ENCODE results near the gene TIRAP. TPM values are rescaled to one million over a fixed set of nuclear protein-coding genes. Genes with fewer than 3 reads are reported as not detected.
A peak's percentile ranks its signal among the peaks of the same experiment; 100 is the strongest.

The TIRAP gene
- total RNA-seq, 4 donors from 2014 or later = 3.9 to 8.8 (median 7.3) TPM

GRCh38 chr11:126318574-126319373 lies 35.9 kb downstream of the TIRAP start:
- Histone ChIP-seq H3K4me3 (peak overlapping the region in 3 of 4 donors; percentile 5 to 44 (median 17)), H3K36me3 (peaks cover 0 to 21% (median 0%) of the 10 kb centered on the region in 3 donors), H3K27ac (peak overlapping the region; percentile 26 to 90 (median 80)), H3K4me1 (peaks cover 18 to 33% (median 23%) of the 10 kb centered on the region in 3 donors), H3K27me3 (no peaks in the 10 kb centered on the region), H3K9me3 (no peaks in the 10 kb centered on the region)
- intact Hi-C loops (cut with DNase I) = no loop called here
- TF ChIP-seq CTCF (IDR thresholded peaks at IDR 0.05) = no peak
- no peak for TF ChIP-seq POLR2A (IDR thresholded peaks at IDR 0.05)
- DNase-seq = no peak
- 28 to 35% methylated on average over 4 to 5 of the region's 9 CpGs for WGBS, 2 donors

DNA sequence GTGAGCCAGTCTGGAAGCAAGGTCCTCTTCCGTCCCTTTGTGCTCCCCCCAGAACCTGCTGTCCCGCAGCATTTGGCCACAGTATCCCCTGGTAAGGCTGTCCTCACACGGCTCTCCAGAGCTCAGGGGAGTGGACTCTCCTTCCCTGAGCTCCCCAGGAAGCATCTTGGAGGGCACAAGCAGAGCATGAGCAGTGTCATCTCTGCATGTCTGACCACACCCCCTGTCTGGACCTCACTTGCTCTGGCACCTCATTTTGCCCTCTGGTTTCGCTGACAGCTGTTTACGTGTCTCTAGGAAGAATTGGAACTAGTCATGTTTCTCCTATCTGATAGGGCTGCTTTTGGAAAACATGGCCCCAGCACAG lies 36.5 kb downstream of the TIRAP start:
- Histone ChIP-seq H3K4me1 (peaks cover 18 to 33% (median 23%) of the 10 kb centered on the region in 3 donors), H3K27me3 (no peaks in the 10 kb centered on the region), H3K9me3 (no peaks in the 10 kb centered on the region), H3K36me3 (peaks cover 0 to 17% (median 0%) of the 10 kb centered on the region in 3 donors), H3K27ac (peak overlapping the region; percentile 26 to 90 (median 80)), H3K4me3 (no peak overlapping the region)
- no peak for DNase-seq
- 59 to 70% methylated on average over 5 of the region's 5 CpGs for WGBS, 2 donors
- TF ChIP-seq POLR2A (IDR thresholded peaks at IDR 0.05) = no peak
- no peak for TF ChIP-seq CTCF (IDR thresholded peaks at IDR 0.05)
- intact Hi-C loops (cut with DNase I) = no loop called here

- TF ChIP-seq POLR2A (IDR thresholded peaks at IDR 0.05) = no peak
- TF ChIP-seq CTCF (IDR thresholded peaks at IDR 0.05) = no peak
- H3K9me3 ChIP-seq = no peaks in the 10 kb centered on the region
- WGBS, 2 donors = 90 to 98% methylated on average over 2 to 3 of the region's 3 CpGs
- H3K27ac ChIP-seq = no peak overlapping the region
- H3K36me3 ChIP-seq = peaks cover 0 to 5% (median 0%) of the 10 kb centered on the region in 3 donors
- DNase-seq = no peak
- intact Hi-C loops (cut with DNase I) = no loop called here
- peaks cover 13 to 24% (median 16%) of the 10 kb centered on the region in 3 donors for H3K4me1 ChIP-seq
- no peaks in the 10 kb centered on the region for H3K27me3 ChIP-seq
- H3K4me3 ChIP-seq = no peak overlapping the region
Measured at GRCh38 chr11:126322996-126323395, 40.1 kb downstream of the TIRAP start.

GRCh38 chr11:126327281-126328000 lies 44.5 kb downstream of the TIRAP start:
- TF ChIP-seq CTCF (IDR thresholded peaks at IDR 0.05) (no peak), POLR2A (IDR thresholded peaks at IDR 0.05) (no peak)
- WGBS, 2 donors = 89% methylated on average over 15 to 17 of the region's 17 CpGs
- H3K4me3 ChIP-seq = no peak overlapping the region
- no peak overlapping the region for H3K27ac ChIP-seq
- intact Hi-C loops (cut with DNase I) = no loop called here
- peaks cover 9 to 42% (median 21%) of the 10 kb centered on the region in 3 donors for H3K4me1 ChIP-seq
- H3K9me3 ChIP-seq = no peaks in the 10 kb centered on the region
- H3K36me3 ChIP-seq = peaks cover 0 to 19% (median 4%) of the 10 kb centered on the region in 3 donors
- no peak for DNase-seq
- no peaks in the 10 kb centered on the region for H3K27me3 ChIP-seq

DNA sequence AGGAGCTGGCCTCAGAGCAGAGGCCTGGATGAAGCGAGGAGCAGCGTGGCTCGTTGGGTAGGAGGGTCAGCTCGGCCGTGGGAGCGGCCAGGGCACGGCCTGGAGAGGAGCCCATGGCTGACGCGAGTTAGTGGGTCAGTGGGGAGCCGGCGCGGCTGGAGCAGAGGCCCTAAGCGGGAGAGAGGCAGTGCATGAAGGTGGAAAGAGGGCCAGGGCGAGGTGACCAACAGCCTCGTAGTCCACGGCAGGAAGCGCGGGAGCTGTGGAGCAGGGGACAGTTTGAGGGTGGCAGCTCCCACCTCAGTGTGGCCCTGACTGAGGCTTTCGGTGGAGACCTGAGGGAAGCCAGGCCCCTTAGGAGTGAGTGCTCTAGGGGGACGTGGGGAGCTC lies 45.1 kb downstream of the TIRAP start:
- H3K27me3 ChIP-seq = no peaks in the 10 kb centered on the region
- no peak overlapping the region for H3K27ac ChIP-seq
- no peak overlapping the region for H3K4me3 ChIP-seq
- intact Hi-C loops (cut with DNase I) = no loop called here
- TF ChIP-seq CTCF (IDR thresholded peaks at IDR 0.05) = no peak
- no peak for TF ChIP-seq POLR2A (IDR thresholded peaks at IDR 0.05)
- WGBS, 2 donors = 89 to 94% methylated on average over 17 to 19 of the region's 20 CpGs
- H3K9me3 ChIP-seq = no peaks in the 10 kb centered on the region
- no peak for DNase-seq
- H3K36me3 ChIP-seq = peaks cover 0 to 23% (median 4%) of the 10 kb centered on the region in 3 donors
- H3K4me1 ChIP-seq = peaks cover 10 to 44% (median 23%) of the 10 kb centered on the region in 3 donors

Measured in esophagus squamous epithelium (tissue), 5 donors.